A673 (cell line): ENCODE measurements around the gene TTLL11. TPM values are rescaled to one million over a fixed set of nuclear protein-coding genes. Genes with fewer than 3 reads are reported as not detected.
A peak's percentile ranks its signal among the peaks of the same experiment; 100 is the strongest.

Experiments
- BruUV-seq: library from RNA; stranded (reverse); fragments of 400-500 nt; replicated peaks from 2 replicates; lab custom pipeline; 2021; lab: Mats Ljungman, UMichigan
- CTCF ChIA-PET: fragments of 300-600 bp; sonication (Branson Sonifier 250); formaldehyde crosslinking; loops from one replicate; lab custom pipeline; 2022; ENCODE audit warnings: antibody characterized with exemption; lab: Charles Lee
- POLR2A ChIA-PET: fragments of 300-600 bp; sonication (Branson Sonifier 250); formaldehyde crosslinking; loops from one replicate; lab custom pipeline; 2022; ENCODE audit warnings: antibody characterized with exemption; ENCODE audit not compliant: low non-redundant PET; lab: Charles Lee
- DNase-seq: peaks from one replicate; pipeline ENCODE4 v3.0.0-alpha.2; 2015; ENCODE audit warnings: low spot score
- H3K27ac ChIP-seq: fragments of 200-600 bp; sonication (generic); 2 replicates; pipeline ENCODE4 v1.5.1; 2016; ENCODE audit warnings: mixed run types, low read depth, mild to moderate bottlenecking, mixed read lengths, antibody characterized with exemption, low read length; ENCODE audit not compliant: poor library complexity, severe bottlenecking
- H3K27me3 ChIP-seq: fragments of 200-600 bp; sonication (generic); replicated peaks from 2 replicates; pipeline ENCODE4 v1.6.1; 2017; ENCODE audit warnings: mixed run types, low read depth, mild to moderate bottlenecking, mixed read lengths, antibody characterized with exemption, low read length; ENCODE audit not compliant: insufficient read depth, poor library complexity
- H3K36me3 ChIP-seq: fragments of 200-600 bp; sonication (generic); 2 replicates; pipeline ENCODE4 v1.6.1; 2016; ENCODE audit warnings: mixed run types, mild to moderate bottlenecking, mixed read lengths, antibody characterized with exemption, low read length; ENCODE audit not compliant: insufficient read depth, poor library complexity, severe bottlenecking
- H3K4me1 ChIP-seq: fragments of 200-600 bp; sonication (generic); 2 replicates; pipeline ENCODE4 v1.6.1; 2017; ENCODE audit warnings: mixed run types, mild to moderate bottlenecking, mixed read lengths, antibody characterized with exemption, low read length; ENCODE audit not compliant: insufficient read depth, poor library complexity, severe bottlenecking
- H3K4me3 ChIP-seq: fragments of 200-600 bp; sonication (generic); 2 replicates; pipeline ENCODE4 v1.5.1; 2016; ENCODE audit warnings: low read depth, mixed run types, mild to moderate bottlenecking, mixed read lengths, low read length; ENCODE audit not compliant: poor library complexity, severe bottlenecking
- H3K9me3 ChIP-seq: fragments of 200-600 bp; sonication (generic); 2 replicates; pipeline ENCODE4 v1.6.1; 2016; ENCODE audit warnings: mixed run types, low read depth, mild to moderate bottlenecking, mixed read lengths, antibody characterized with exemption, low read length; ENCODE audit not compliant: poor library complexity, severe bottlenecking
- CTCF ChIP-seq: fragments of 300-800, 200-600 bp; sonication (generic); conservative IDR thresholded peaks from 2 replicates; pipeline ENCODE4 v1.5.1; 2017; ENCODE audit warnings: low read depth, mild to moderate bottlenecking, antibody characterized with exemption, low read length, moderate library complexity, mixed read lengths
- EZH2 ChIP-seq: fragments of 200-600 bp; sonication (generic); IDR thresholded peaks from 2 replicates; pipeline ENCODE4 v1.6.1; 2017; ENCODE audit warnings: borderline replicate concordance, low read depth, mild to moderate bottlenecking, mixed read lengths, antibody characterized with exemption, low read length; ENCODE audit not compliant: poor library complexity, severe bottlenecking
- intact Hi-C: fragments of 100-400 bp; cut with micrococcal nuclease; formaldehyde crosslinking; loops from one replicate; pipeline ENCODE4 v1.10.0; 2022; ENCODE audit not compliant: unreplicated experiment
- total RNA-seq: library from RNA; stranded (reverse); gene quantifications from 2 replicates; pipeline ENCODE4 v1.2.3, GENCODE V29; 2021

TTLL11 gene
- total RNA-seq, 1 experiment from 2014 or later: 3.0 TPM

DNA sequence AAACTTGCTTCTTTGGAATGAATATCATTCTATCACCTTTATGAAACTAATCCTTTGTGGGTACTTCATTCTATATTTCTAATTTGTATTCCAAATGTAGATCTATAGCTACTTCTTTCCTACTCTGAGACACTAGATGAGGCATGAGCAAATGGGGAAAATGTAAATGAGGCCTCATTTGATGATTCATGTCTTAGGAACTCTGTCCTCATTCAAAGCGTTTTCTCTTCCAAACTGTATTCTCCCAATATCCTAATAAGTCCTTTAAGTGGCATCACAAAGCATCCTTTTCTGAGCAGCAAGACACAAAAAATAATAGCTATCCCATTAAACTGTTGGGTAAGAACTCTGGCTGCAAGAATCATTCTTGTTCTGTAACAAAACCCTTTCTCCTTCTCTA is 56.1 kb downstream of the TTLL11 start:
- POLR2A ChIA-PET: no interaction called here
- Histone ChIP-seq H3K27ac (no peak overlapping the region), H3K4me3 (no peak overlapping the region), H3K4me1 (no peaks in the 10 kb centered on the region), H3K9me3 (no peaks in the 10 kb centered on the region), H3K36me3 (no peaks in the 10 kb centered on the region), H3K27me3 (no peaks in the 10 kb centered on the region)
- no peak for TF ChIP-seq CTCF
- TF ChIP-seq EZH2: no peak
- CTCF ChIA-PET: interaction anchor here (0.6 kb wide), 1 partner anchor 33 kb away, joined by 9 read pairs; no protein-coding TSS in a partner anchor
- BruUV-seq: no TSS peak
- DNase-seq: peak; percentile 69
- intact Hi-C loops: no loop called here

- no TSS peak for BruUV-seq
- no peak overlapping the region for H3K4me3 ChIP-seq
- DNase-seq: no peak
- ChIA-PET POLR2A (no interaction called here), CTCF (no interaction called here)
- no peaks in the 10 kb centered on the region for H3K36me3 ChIP-seq
- H3K9me3 ChIP-seq: no peaks in the 10 kb centered on the region
- no peaks in the 10 kb centered on the region for H3K27me3 ChIP-seq
- no peak overlapping the region for H3K27ac ChIP-seq
- intact Hi-C loops: no loop called here
- TF ChIP-seq EZH2 (no peak), CTCF (no peak)
- H3K4me1 ChIP-seq: peaks cover 4% of the 10 kb centered on the region
Measured at GRCh38 chr9:122036408-122036807, 56.7 kb downstream of the TTLL11 start.

DNA sequence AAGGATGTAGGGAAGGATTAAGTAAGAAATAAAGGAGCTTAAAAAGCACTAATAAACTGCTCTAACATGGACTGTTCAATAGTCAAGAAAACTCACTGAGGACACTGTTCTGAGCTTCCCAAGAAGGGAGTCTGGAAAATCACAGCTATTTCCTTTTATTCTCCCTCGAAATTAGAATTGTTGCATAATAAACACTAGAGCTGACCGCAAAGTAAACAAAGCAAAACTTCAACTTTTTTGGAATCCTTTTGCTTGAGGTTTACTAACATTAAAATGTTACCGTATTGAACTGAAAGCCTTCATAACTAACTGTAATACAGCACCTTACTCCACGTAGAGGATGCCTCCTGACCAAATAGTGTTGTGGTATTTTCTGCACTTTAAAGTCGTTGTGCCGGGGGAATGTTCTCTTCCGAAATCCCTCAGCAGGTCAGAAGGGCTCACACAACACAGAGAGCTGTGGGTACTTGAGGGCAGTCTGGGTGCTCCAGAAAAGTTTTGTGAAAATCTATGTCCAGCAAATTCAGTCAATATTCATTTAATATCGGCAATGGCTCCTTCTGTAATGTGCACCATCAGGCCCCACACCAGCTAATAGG is 59.2 kb downstream of the TTLL11 start:
- peaks cover 6% of the 10 kb centered on the region for H3K4me1 ChIP-seq
- no peaks in the 10 kb centered on the region for H3K36me3 ChIP-seq
- TF ChIP-seq EZH2 (no peak), CTCF (no peak)
- CTCF ChIA-PET: no interaction called here
- DNase-seq: no peak
- H3K9me3 ChIP-seq: no peaks in the 10 kb centered on the region
- H3K4me3 ChIP-seq: no peak overlapping the region
- no TSS peak for BruUV-seq
- intact Hi-C loops: no loop called here
- H3K27ac ChIP-seq: no peak overlapping the region
- no peaks in the 10 kb centered on the region for H3K27me3 ChIP-seq
- POLR2A ChIA-PET: no interaction called here
